Measurements from ENCODE around the gene LAMA2.

Gene LAMA2

GRCh38 chr6:129014302-129014701 lies 131.4 kb downstream of the LAMA2 start:
- Histone ChIP-seq H3K4me3 (ENCODE audit: low read depth in 1 of 2, low read length in 2 of 2) (no peak overlapping the region), H3K9ac (ENCODE audit: low read length) (no peak overlapping the region), H3K36me3 (ENCODE audit: insufficient read depth, low read length) (no peaks in the 10 kb centered on the region)

GRCh38 chr6:129015721-129016120 lies 132.8 kb downstream of the LAMA2 start:
- no peak overlapping the region for H3K27ac ChIP-seq (ENCODE audit: low read depth, low read length)
- no peak overlapping the region for H3K9ac ChIP-seq (ENCODE audit: low read length)
- H3K9me3 ChIP-seq (ENCODE audit: low read length): no peaks in the 10 kb centered on the region
- no peaks in the 10 kb centered on the region for H3K27me3 ChIP-seq (ENCODE audit: control insufficient read depth in 1 of 2, insufficient read depth in 2 of 2, low read length in 2 of 2)
- no peak overlapping the region for H3K4me3 ChIP-seq (ENCODE audit: low read depth in 1 of 2, low read length in 2 of 2)
- no peaks in the 10 kb centered on the region for H3K4me1 ChIP-seq (ENCODE audit: insufficient read depth, low read length)
- H3K36me3 ChIP-seq (ENCODE audit: insufficient read depth, low read length): no peaks in the 10 kb centered on the region

More at GRCh38 chr6:129014302-129014701, 131.4 kb downstream of the LAMA2 start:
- Histone ChIP-seq H3K27ac (ENCODE audit: low read depth, low read length) (no peak overlapping the region), H3K9me3 (ENCODE audit: low read length) (no peaks in the 10 kb centered on the region), H3K27me3 (ENCODE audit: control insufficient read depth in 1 of 2, insufficient read depth in 2 of 2, low read length in 2 of 2) (no peaks in the 10 kb centered on the region), H3K4me1 (ENCODE audit: insufficient read depth, low read length) (no peaks in the 10 kb centered on the region)

- no peaks in the 10 kb centered on the region for H3K27me3 ChIP-seq (ENCODE audit: control insufficient read depth in 1 of 2, insufficient read depth in 2 of 2, low read length in 2 of 2)
- H3K4me3 ChIP-seq (ENCODE audit: low read depth in 1 of 2, low read length in 2 of 2): no peak overlapping the region
- H3K27ac ChIP-seq (ENCODE audit: low read depth, low read length): no peak overlapping the region
- no peak overlapping the region for H3K9ac ChIP-seq (ENCODE audit: low read length)
- no peaks in the 10 kb centered on the region for H3K4me1 ChIP-seq (ENCODE audit: insufficient read depth, low read length)
- H3K36me3 ChIP-seq (ENCODE audit: insufficient read depth, low read length): no peaks in the 10 kb centered on the region
- no peaks in the 10 kb centered on the region for H3K9me3 ChIP-seq (ENCODE audit: low read length)
Observed at GRCh38 chr6:129016844-129017243, 133.9 kb downstream of the LAMA2 start.

- H3K9me3 ChIP-seq (ENCODE audit: low read length): no peaks in the 10 kb centered on the region
- no peaks in the 10 kb centered on the region for H3K27me3 ChIP-seq (ENCODE audit: control insufficient read depth in 1 of 2, insufficient read depth in 2 of 2, low read length in 2 of 2)
- no peaks in the 10 kb centered on the region for H3K4me1 ChIP-seq (ENCODE audit: insufficient read depth, low read length)
- H3K27ac ChIP-seq (ENCODE audit: low read depth, low read length): no peak overlapping the region
- H3K36me3 ChIP-seq (ENCODE audit: insufficient read depth, low read length): no peaks in the 10 kb centered on the region
- no peak overlapping the region for H3K4me3 ChIP-seq (ENCODE audit: low read depth in 1 of 2, low read length in 2 of 2)
- no peak overlapping the region for H3K9ac ChIP-seq (ENCODE audit: low read length)
Observed at GRCh38 chr6:129022011-129022553, 139.1 kb downstream of the LAMA2 start.

GRCh38 chr6:129026601-129027000 lies 143.7 kb downstream of the LAMA2 start:
- Histone ChIP-seq H3K27me3 (ENCODE audit: control insufficient read depth in 1 of 2, insufficient read depth in 2 of 2, low read length in 2 of 2) (no peaks in the 10 kb centered on the region), H3K9me3 (ENCODE audit: low read length) (no peaks in the 10 kb centered on the region), H3K4me3 (ENCODE audit: low read depth in 1 of 2, low read length in 2 of 2) (no peak overlapping the region), H3K36me3 (ENCODE audit: insufficient read depth, low read length) (no peaks in the 10 kb centered on the region), H3K27ac (ENCODE audit: low read depth, low read length) (no peak overlapping the region), H3K4me1 (ENCODE audit: insufficient read depth, low read length) (no peaks in the 10 kb centered on the region), H3K9ac (ENCODE audit: low read length) (no peak overlapping the region)

GRCh38 chr6:129029778-129030177 lies 146.8 kb downstream of the LAMA2 start:
- H3K4me3 ChIP-seq (ENCODE audit: low read depth in 1 of 2, low read length in 2 of 2): no peak overlapping the region
- no peaks in the 10 kb centered on the region for H3K9me3 ChIP-seq (ENCODE audit: low read length)
- H3K27ac ChIP-seq (ENCODE audit: low read depth, low read length): no peak overlapping the region
- H3K27me3 ChIP-seq (ENCODE audit: control insufficient read depth in 1 of 2, insufficient read depth in 2 of 2, low read length in 2 of 2): no peaks in the 10 kb centered on the region
- H3K9ac ChIP-seq (ENCODE audit: low read length): no peak overlapping the region
- H3K4me1 ChIP-seq (ENCODE audit: insufficient read depth, low read length): no peaks in the 10 kb centered on the region
- no peaks in the 10 kb centered on the region for H3K36me3 ChIP-seq (ENCODE audit: insufficient read depth, low read length)

- Histone ChIP-seq H3K9me3 (ENCODE audit: low read length) (no peaks in the 10 kb centered on the region), H3K27ac (ENCODE audit: low read depth, low read length) (no peak overlapping the region)
Observed at GRCh38 chr6:129030215-129030614, 147.3 kb downstream of the LAMA2 start.

GRCh38 chr6:129031051-129031599 lies 148.2 kb downstream of the LAMA2 start:
- no peak overlapping the region for H3K27ac ChIP-seq (ENCODE audit: low read depth, low read length)
- no peak overlapping the region for H3K9ac ChIP-seq (ENCODE audit: low read length)
- H3K4me3 ChIP-seq (ENCODE audit: low read depth in 1 of 2, low read length in 2 of 2): no peak overlapping the region
- H3K36me3 ChIP-seq (ENCODE audit: insufficient read depth, low read length): no peaks in the 10 kb centered on the region
- no peaks in the 10 kb centered on the region for H3K9me3 ChIP-seq (ENCODE audit: low read length)
- H3K27me3 ChIP-seq (ENCODE audit: control insufficient read depth in 1 of 2, insufficient read depth in 2 of 2, low read length in 2 of 2): no peaks in the 10 kb centered on the region
- H3K4me1 ChIP-seq (ENCODE audit: insufficient read depth, low read length): no peaks in the 10 kb centered on the region

More at GRCh38 chr6:129030215-129030614, 147.3 kb downstream of the LAMA2 start:
- no peaks in the 10 kb centered on the region for H3K36me3 ChIP-seq (ENCODE audit: insufficient read depth, low read length)
- no peak overlapping the region for H3K4me3 ChIP-seq (ENCODE audit: low read depth in 1 of 2, low read length in 2 of 2)
- no peaks in the 10 kb centered on the region for H3K4me1 ChIP-seq (ENCODE audit: insufficient read depth, low read length)
- H3K9ac ChIP-seq (ENCODE audit: low read length): no peak overlapping the region
- no peaks in the 10 kb centered on the region for H3K27me3 ChIP-seq (ENCODE audit: control insufficient read depth in 1 of 2, insufficient read depth in 2 of 2, low read length in 2 of 2)

- no peak overlapping the region for H3K4me3 ChIP-seq (ENCODE audit: low read depth in 1 of 2, low read length in 2 of 2)
- H3K4me1 ChIP-seq (ENCODE audit: insufficient read depth, low read length): no peaks in the 10 kb centered on the region
- H3K27ac ChIP-seq (ENCODE audit: low read depth, low read length): no peak overlapping the region
- H3K27me3 ChIP-seq (ENCODE audit: control insufficient read depth in 1 of 2, insufficient read depth in 2 of 2, low read length in 2 of 2): no peaks in the 10 kb centered on the region
- no peaks in the 10 kb centered on the region for H3K36me3 ChIP-seq (ENCODE audit: insufficient read depth, low read length)
- no peaks in the 10 kb centered on the region for H3K9me3 ChIP-seq (ENCODE audit: low read length)
- no peak overlapping the region for H3K9ac ChIP-seq (ENCODE audit: low read length)
Observed at GRCh38 chr6:129032602-129033001, 149.7 kb downstream of the LAMA2 start.

GRCh38 chr6:129033180-129033579 lies 150.2 kb downstream of the LAMA2 start:
- no peak overlapping the region for H3K4me3 ChIP-seq (ENCODE audit: low read depth in 1 of 2, low read length in 2 of 2)
- H3K36me3 ChIP-seq (ENCODE audit: insufficient read depth, low read length): no peaks in the 10 kb centered on the region
- H3K27me3 ChIP-seq (ENCODE audit: control insufficient read depth in 1 of 2, insufficient read depth in 2 of 2, low read length in 2 of 2): no peaks in the 10 kb centered on the region
- no peak overlapping the region for H3K27ac ChIP-seq (ENCODE audit: low read depth, low read length)
- no peaks in the 10 kb centered on the region for H3K9me3 ChIP-seq (ENCODE audit: low read length)
- no peak overlapping the region for H3K9ac ChIP-seq (ENCODE audit: low read length)
- no peaks in the 10 kb centered on the region for H3K4me1 ChIP-seq (ENCODE audit: insufficient read depth, low read length)

GRCh38 chr6:129033581-129033980 lies 150.6 kb downstream of the LAMA2 start:
- Histone ChIP-seq H3K27ac (ENCODE audit: low read depth, low read length) (no peak overlapping the region), H3K9ac (ENCODE audit: low read length) (no peak overlapping the region), H3K27me3 (ENCODE audit: control insufficient read depth in 1 of 2, insufficient read depth in 2 of 2, low read length in 2 of 2) (no peaks in the 10 kb centered on the region), H3K9me3 (ENCODE audit: low read length) (no peaks in the 10 kb centered on the region), H3K4me3 (ENCODE audit: low read depth in 1 of 2, low read length in 2 of 2) (no peak overlapping the region), H3K36me3 (ENCODE audit: insufficient read depth, low read length) (no peaks in the 10 kb centered on the region), H3K4me1 (ENCODE audit: insufficient read depth, low read length) (no peaks in the 10 kb centered on the region)

- Histone ChIP-seq H3K27ac (ENCODE audit: low read depth, low read length) (no peak overlapping the region), H3K4me3 (ENCODE audit: low read depth in 1 of 2, low read length in 2 of 2) (no peak overlapping the region), H3K27me3 (ENCODE audit: control insufficient read depth in 1 of 2, insufficient read depth in 2 of 2, low read length in 2 of 2) (no peaks in the 10 kb centered on the region), H3K9me3 (ENCODE audit: low read length) (peaks cover 8% of the 10 kb centered on the region), H3K4me1 (ENCODE audit: insufficient read depth, low read length) (no peaks in the 10 kb centered on the region), H3K9ac (ENCODE audit: low read length) (no peak overlapping the region), H3K36me3 (ENCODE audit: insufficient read depth, low read length) (no peaks in the 10 kb centered on the region)
Observed at GRCh38 chr6:129041563-129041962, 158.6 kb downstream of the LAMA2 start.

Data from muscle layer of colon (tissue), 2 donors.